Stimulated activated naive CD4-positive, alpha-beta T cell (primary cell): ENCODE data around the gene WDR45.

Experiments
- DNase-seq, 6 experiments: peaks; one replicate each; lab custom pipeline; 2025; lab: John Stamatoyannopoulos, UW

Gene WDR45

GRCh38 chrX:49043220-49043986 lies 36.3 kb downstream of the WDR45 start, which contains the start of gene TFE3:
TFE3 (minus strand) TSS chrX:49043357; CDS start chrX:49043226, 131 bp downstream.
- DNase-seq: peak; percentile 85 to 97 (median 90)

- DNase-seq: peak in 1 of 6 experiments; percentile 18
Observed at GRCh38 chrX:49042581-49043219, 37.0 kb downstream of the WDR45 start.

- no peak for DNase-seq
Observed at GRCh38 chrX:49041744-49042580, 37.7 kb downstream of the WDR45 start.

GRCh38 chrX:49040376-49040955 lies 39.2 kb downstream of the WDR45 start:
- DNase-seq: no peak

DNA sequence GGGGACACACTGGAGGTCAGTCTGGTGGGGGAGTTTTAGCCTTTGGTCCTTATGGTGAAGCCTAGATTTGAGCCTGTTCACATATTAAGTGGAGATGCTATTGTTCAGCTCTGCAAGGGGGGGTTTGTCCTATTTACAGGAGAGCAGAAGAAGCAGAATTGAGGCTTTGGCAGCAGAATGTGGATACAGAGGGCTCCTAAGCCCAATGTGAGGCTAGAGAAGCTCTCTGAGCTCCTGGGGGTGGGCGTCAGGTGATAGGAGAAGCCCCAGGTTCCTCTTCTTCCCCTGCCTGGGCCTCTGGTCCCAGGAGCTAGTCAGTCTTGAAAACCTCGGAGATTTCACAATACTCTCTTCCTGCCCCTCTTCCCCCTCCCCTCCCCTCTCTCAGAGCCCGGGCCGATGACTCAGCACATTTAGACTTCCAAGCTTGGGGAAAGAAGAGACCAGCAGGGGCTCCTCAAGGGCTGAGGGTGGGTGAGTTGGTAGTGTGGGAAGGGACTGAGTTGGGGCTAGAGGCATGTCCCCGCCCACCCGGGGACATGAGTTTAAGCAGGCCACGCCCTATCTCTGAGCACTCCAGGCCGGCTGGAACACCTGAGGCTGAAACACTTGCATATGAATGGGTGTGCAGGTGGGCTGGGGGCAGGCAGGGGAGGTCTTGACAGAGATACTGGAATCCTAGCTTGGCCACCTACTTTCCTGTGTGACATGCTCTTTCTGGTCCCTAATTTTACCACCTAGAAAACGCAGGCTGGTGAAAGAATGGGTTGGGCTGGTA lies 39.9 kb downstream of the WDR45 start:
- DNase-seq: peak in 1 of 6 experiments; percentile 22

DNA sequence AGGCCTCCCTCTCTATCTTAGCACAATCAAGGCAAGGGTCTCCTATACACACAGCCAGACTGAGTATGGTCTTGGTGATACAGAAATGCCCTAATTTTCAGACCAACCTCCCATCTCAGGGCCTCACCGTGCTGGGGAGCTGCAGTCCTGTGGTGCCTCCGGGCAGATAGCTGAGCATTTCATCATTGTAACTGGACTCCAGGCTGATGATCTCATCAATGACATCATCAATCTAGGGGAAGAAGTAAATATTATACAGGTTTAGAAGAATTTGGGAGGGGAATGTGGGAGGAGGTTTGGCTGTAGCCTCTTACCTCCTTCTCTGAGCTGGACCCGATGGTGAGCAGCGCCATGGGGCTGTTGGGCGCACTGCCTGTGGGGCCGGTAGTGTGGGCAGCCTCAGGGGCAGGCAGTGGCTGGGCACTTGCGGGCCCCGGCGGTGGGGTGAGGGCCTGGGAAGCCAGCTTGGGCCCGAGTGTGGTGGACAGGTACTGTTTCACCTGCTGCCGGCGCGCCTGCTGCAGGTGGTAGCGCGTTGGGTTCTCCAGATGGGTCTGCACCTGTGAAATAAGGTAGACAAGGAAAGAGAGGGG lies 41.7 kb downstream of the WDR45 start:
- no peak for DNase-seq

GRCh38 chrX:49030283-49030682 lies 49.4 kb downstream of the WDR45 start:
- DNase-seq: no peak

- no peak for DNase-seq
Observed at GRCh38 chrX:49029876-49030275, 49.8 kb downstream of the WDR45 start.
